ENCODE measurements around the gene ABHD12. TPM values are rescaled to one million over a fixed set of nuclear protein-coding genes. Genes with fewer than 3 reads are reported as not detected.
"Not testable (repeated sequence)": the region's sequence is repeated elsewhere in the genome, so short reads cannot be mapped to it uniquely, and the experiment has no call there.

ABHD12 gene
- total RNA-seq, result 10 to 100 TPM; 23.2 to 79.9 (median 29.6) TPM

- peak; percentile 88 to 93 (median 91) for ATAC-seq (replicated peaks in 6 of 8)
Observed at GRCh38 chr20:25390538-25391528, at the start of gene ABHD12. Gene ABHD12 (minus strand): TSS chr20:25390835. CDS start chr20:25390703, 132 bp downstream.

GRCh38 chr20:25439328-25439727 is 48.7 kb upstream of the ABHD12 start:
- no peak for ATAC-seq (replicated peaks in 6 of 8)
- H3K4me1 ChIP-seq (replicated peaks in 1 of 2), result no peaks in the 10 kb centered on the region
- in situ Hi-C loops (cut with MboI; ENCODE audit: low pct_unique_long_range_greater_than_20kb in 2 of 9, low sequenced_read_pairs in 9 of 9, unreplicated experiment in 9 of 9), result loop anchor here in 1 of 9 experiments (25.0 kb wide), 1 partner anchor 177 kb away; no protein-coding TSS in a partner anchor
- 78 to 100% (median 98%) methylated on average over 1 to 3 of the region's 3 CpGs; no CpG with 5 or more reads in 2 of the 10 experiments for WGBS, 10 experiments
- H3K27ac ChIP-seq, result no peak overlapping the region
- H3K4me3 ChIP-seq, result no peak overlapping the region

More at GRCh38 chr20:25390538-25391528, at the start of gene ABHD12:
- in situ Hi-C loops (cut with MboI; ENCODE audit: low pct_unique_long_range_greater_than_20kb in 2 of 9, low sequenced_read_pairs in 9 of 9, unreplicated experiment in 9 of 9), result loop anchor here in 2 of 9 experiments (25.0 kb wide), 2 partner anchors 104 to 329 kb away; partner anchors contain the start of gene ACSS1 (in 1 of the 2)
- whole genome bisulfite sequencing, 10 experiments, result 0 to 33% (median 0%) methylated on average over 1 to 18 of the region's 91 CpGs
- H3K4me3 ChIP-seq, result peak within 1 kb of the TSS; percentile 51 to 99 (median 66)
- H3K27ac ChIP-seq, result peak within 1 kb of the TSS; percentile 85 to 92
- H3K4me1 ChIP-seq (replicated peaks in 1 of 2), result peaks cover 0 to 6% of the 10 kb centered on the region in 2 donors

- 42 to 92% (median 63%) methylated on average over 1 to 4 of the region's 4 CpGs for WGBS, 10 experiments
- Histone ChIP-seq H3K4me1 (replicated peaks in 1 of 2) (no peaks in the 10 kb centered on the region), H3K27ac (no peak overlapping the region), H3K4me3 (no peak overlapping the region)
- in situ Hi-C loops (cut with MboI; ENCODE audit: low pct_unique_long_range_greater_than_20kb in 2 of 9, low sequenced_read_pairs in 9 of 9, unreplicated experiment in 9 of 9), result loop anchor here in 1 of 9 experiments (25.0 kb wide), 1 partner anchor 175 kb away; no protein-coding TSS in a partner anchor
- no peak for ATAC-seq (replicated peaks in 6 of 8)
Observed at GRCh38 chr20:25437153-25437581, 46.5 kb upstream of the ABHD12 start.

- in situ Hi-C loops (cut with MboI; ENCODE audit: low pct_unique_long_range_greater_than_20kb in 2 of 9, low sequenced_read_pairs in 9 of 9, unreplicated experiment in 9 of 9), result no loop called here
- ATAC-seq (replicated peaks in 6 of 8), result no peak
- no peak overlapping the region for H3K4me3 ChIP-seq
- H3K27ac ChIP-seq, result no peak overlapping the region
- no peaks in the 10 kb centered on the region for H3K4me1 ChIP-seq (replicated peaks in 1 of 2)
- WGBS, 10 experiments, result 87 to 100% (median 94%) methylated on average over 2 to 3 of the region's 3 CpGs; no CpG with 5 or more reads in 1 of the 10 experiments
Observed at GRCh38 chr20:25424536-25424935, 33.9 kb upstream of the ABHD12 start.

GRCh38 chr20:25422032-25422431 is 31.4 kb upstream of the ABHD12 start:
- peak in 1 of 8 experiments; percentile 73 for ATAC-seq (replicated peaks in 6 of 8)
- Histone ChIP-seq H3K4me3 (no peak overlapping the region), H3K4me1 (replicated peaks in 1 of 2) (no peaks in the 10 kb centered on the region), H3K27ac (no peak overlapping the region)
- WGBS, 10 experiments, result 40 to 100% (median 92%) methylated on average over 1 to 4 of the region's 4 CpGs; no CpG with 5 or more reads in 2 of the 10 experiments
- in situ Hi-C loops (cut with MboI; ENCODE audit: low pct_unique_long_range_greater_than_20kb in 2 of 9, low sequenced_read_pairs in 9 of 9, unreplicated experiment in 9 of 9), result no loop called here

GRCh38 chr20:25421102-25421501 is 30.5 kb upstream of the ABHD12 start:
- in situ Hi-C loops (cut with MboI; ENCODE audit: low pct_unique_long_range_greater_than_20kb in 2 of 9, low sequenced_read_pairs in 9 of 9, unreplicated experiment in 9 of 9), result no loop called here

GRCh38 chr20:25418776-25419175 is 28.1 kb upstream of the ABHD12 start:
- in situ Hi-C loops (cut with MboI; ENCODE audit: low pct_unique_long_range_greater_than_20kb in 2 of 9, low sequenced_read_pairs in 9 of 9, unreplicated experiment in 9 of 9), result no loop called here
- 86 to 100% (median 90%) methylated on average over 1 of the region's 1 CpG; no CpG with 5 or more reads in 7 of the 10 experiments for WGBS, 10 experiments
- Histone ChIP-seq H3K4me3 (no peak overlapping the region), H3K27ac (no peak overlapping the region), H3K4me1 (replicated peaks in 1 of 2) (no peaks in the 10 kb centered on the region)
- no peak for ATAC-seq (replicated peaks in 6 of 8)

More at GRCh38 chr20:25421102-25421501, 30.5 kb upstream of the ABHD12 start:
- peak in 3 of 8 experiments; percentile 18 to 74 (median 72) for ATAC-seq (replicated peaks in 6 of 8)
- Histone ChIP-seq H3K4me1 (replicated peaks in 1 of 2) (no peaks in the 10 kb centered on the region), H3K27ac (no peak overlapping the region), H3K4me3 (no peak overlapping the region)

GRCh38 chr20:25408890-25409289 is 18.3 kb upstream of the ABHD12 start:
- WGBS, 10 experiments, result 78 to 100% (median 89%) methylated on average over 1 to 5 of the region's 5 CpGs; no CpG with 5 or more reads in 3 of the 10 experiments
- in situ Hi-C loops (cut with MboI; ENCODE audit: low pct_unique_long_range_greater_than_20kb in 2 of 9, low sequenced_read_pairs in 9 of 9, unreplicated experiment in 9 of 9), result no loop called here
- Histone ChIP-seq H3K27ac (no peak overlapping the region), H3K4me3 (no peak overlapping the region), H3K4me1 (replicated peaks in 1 of 2) (peaks cover 0 to 6% of the 10 kb centered on the region in 2 donors)
- ATAC-seq (replicated peaks in 6 of 8), result no peak

- Histone ChIP-seq H3K27ac (no peak overlapping the region), H3K4me1 (replicated peaks in 1 of 2) (peaks cover 0 to 6% of the 10 kb centered on the region in 2 donors), H3K4me3 (peak overlapping the region; percentile 54 to 91 (median 63))
- no peak for ATAC-seq (replicated peaks in 6 of 8)
- in situ Hi-C loops (cut with MboI; ENCODE audit: low pct_unique_long_range_greater_than_20kb in 2 of 9, low sequenced_read_pairs in 9 of 9, unreplicated experiment in 9 of 9), result no loop called here
- 0 to 21% (median 0%) methylated on average over 1 to 4 of the region's 4 CpGs; no CpG with 5 or more reads in 2 of the 10 experiments for WGBS, 10 experiments
Observed at GRCh38 chr20:25408170-25408547, 17.5 kb upstream of the ABHD12 start.

- peak; percentile 98 to 99 (median 99) for ATAC-seq (replicated peaks in 6 of 8)
- in situ Hi-C loops (cut with MboI; ENCODE audit: low pct_unique_long_range_greater_than_20kb in 2 of 9, low sequenced_read_pairs in 9 of 9, unreplicated experiment in 9 of 9), result no loop called here
- Histone ChIP-seq H3K4me3 (peak within 1 kb of the TSS; percentile 54 to 91 (median 63)), H3K27ac (no peak within 1 kb of the TSS), H3K4me1 (replicated peaks in 1 of 2) (peaks cover 0 to 6% of the 10 kb centered on the region in 2 donors)
- WGBS, 10 experiments, result 0 to 42% (median 2%) methylated on average over 3 to 19 of the region's 56 CpGs; no CpG with 5 or more reads in 1 of the 10 experiments
Observed at GRCh38 chr20:25407311-25408169, 16.9 kb upstream of the ABHD12 start, which contains the start of gene GINS1. Gene GINS1 (plus strand): TSS chr20:25407673. CDS start chr20:25407821, 148 bp downstream.

- Histone ChIP-seq H3K27ac (no peak overlapping the region), H3K4me3 (no peak overlapping the region), H3K4me1 (replicated peaks in 1 of 2) (peaks cover 2 to 10% of the 10 kb centered on the region in 2 donors)
- in situ Hi-C loops (cut with MboI; ENCODE audit: low pct_unique_long_range_greater_than_20kb in 2 of 9, low sequenced_read_pairs in 9 of 9, unreplicated experiment in 9 of 9), result no loop called here
- 85 to 100% (median 93%) methylated on average over 2 to 4 of the region's 7 CpGs; no CpG with 5 or more reads in 2 of the 10 experiments for WGBS, 10 experiments
- no peak for ATAC-seq (replicated peaks in 6 of 8)
Observed at GRCh38 chr20:25402583-25402982, 11.9 kb upstream of the ABHD12 start.

GRCh38 chr20:25400291-25400732 is 9.7 kb upstream of the ABHD12 start:
- peaks cover 2 to 10% of the 10 kb centered on the region in 2 donors for H3K4me1 ChIP-seq (replicated peaks in 1 of 2)
- ATAC-seq (replicated peaks in 6 of 8); H3K27ac ChIP-seq; H3K4me3 ChIP-seq; in situ Hi-C loops (cut with MboI; ENCODE audit: low pct_unique_long_range_greater_than_20kb in 2 of 9, low sequenced_read_pairs in 9 of 9, unreplicated experiment in 9 of 9): not testable (repeated sequence)
- 53 to 100% (median 76%) methylated on average over 1 to 11 of the region's 11 CpGs; no CpG with 5 or more reads in 1 of the 10 experiments for WGBS, 10 experiments

All from motor neuron (in vitro differentiated cells).